Loucy (cell line): Measurements from ENCODE around the gene PITPNC1.

Experiments
- H2AFZ ChIP-seq: fragments of 200-600 bp; sonication (generic); 2 replicates; pipeline ENCODE4 v1.6.0; 2016; ENCODE audit warnings: antibody characterized with exemption, mild to moderate bottlenecking, low read length, moderate library complexity
- H3F3A ChIP-seq: fragments of 200-600 bp; 2 replicates; pipeline ENCODE4 v1.6.0; 2016; ENCODE audit warnings: antibody characterized with exemption, low read depth, mild to moderate bottlenecking
- H3K27me3 ChIP-seq: fragments of 200-600 bp; sonication (generic); 2 replicates; pipeline ENCODE4 v1.6.1; 2014; ENCODE audit warnings: low read length, mild to moderate bottlenecking; ENCODE audit not compliant: insufficient read depth, poor library complexity, severe bottlenecking
- H3K36me3 ChIP-seq: fragments of 200-600 bp; sonication (generic); 2 replicates; pipeline ENCODE4 v1.6.1; 2016; ENCODE audit warnings: low read length; ENCODE audit not compliant: insufficient read depth
- H3K4me1 ChIP-seq: fragments of 200-600 bp; sonication (generic); 2 replicates; pipeline ENCODE4 v1.5.1; 2014; ENCODE audit warnings: low read length, mild to moderate bottlenecking; ENCODE audit not compliant: insufficient read depth, poor library complexity, severe bottlenecking
- H3K4me2 ChIP-seq: fragments of 200-600 bp; sonication (generic); 2 replicates; pipeline ENCODE4 v1.6.0; 2014; ENCODE audit warnings: antibody characterized with exemption, low read length, low read depth, mild to moderate bottlenecking; ENCODE audit not compliant: poor library complexity, severe bottlenecking
- H3K4me3 ChIP-seq: fragments of 200-600 bp; sonication (generic); 2 replicates; pipeline ENCODE4 v1.5.1; 2014; ENCODE audit warnings: low read length, mild to moderate bottlenecking, mixed read lengths; ENCODE audit not compliant: poor library complexity, severe bottlenecking
- H3K79me2 ChIP-seq: fragments of 200-600 bp; sonication (generic); 2 replicates; pipeline ENCODE4 v1.6.1; 2014; ENCODE audit warnings: low read length; ENCODE audit not compliant: insufficient read depth
- H3K9ac ChIP-seq: fragments of 200-600 bp; sonication (generic); 2 replicates; pipeline ENCODE4 v1.6.0; 2014; ENCODE audit warnings: mild to moderate bottlenecking, low read depth, low read length, moderate library complexity; ENCODE audit not compliant: poor library complexity, severe bottlenecking
- H3K9me2 ChIP-seq: fragments of 200-600 bp; sonication (generic); replicated peaks from 2 replicates; pipeline ENCODE4 v1.6.1; 2016; ENCODE audit warnings: low read depth, low read length, mixed read lengths
- H3K9me3 ChIP-seq: fragments of 200-600 bp; sonication (generic); 2 replicates; pipeline ENCODE4 v1.6.1; 2014; ENCODE audit warnings: mild to moderate bottlenecking, antibody characterized with exemption, low read length, low read depth; ENCODE audit not compliant: insufficient read depth
- H4K20me1 ChIP-seq: fragments of 200-600 bp; sonication (generic); 2 replicates; pipeline ENCODE4 v1.6.0; 2014; ENCODE audit warnings: antibody characterized with exemption, low read length, mild to moderate bottlenecking; ENCODE audit not compliant: insufficient read depth, poor library complexity, severe bottlenecking
- EZH2phosphoT487 ChIP-seq: fragments of 200-600 bp; IDR thresholded peaks from 2 replicates; pipeline ENCODE4 v1.6.1; 2018; ENCODE audit warnings: antibody characterized with exemption, mild to moderate bottlenecking, moderate library complexity, borderline replicate concordance
- TF ChIP-seq, protein P1 (sequence below): fragments of 200-600 bp; sonication (generic); conservative IDR thresholded peaks from 2 replicates; pipeline ENCODE4 v1.5.1; 2014; ENCODE audit warnings: mild to moderate bottlenecking, antibody characterized with exemption, low read length

Gene PITPNC1

GRCh38 chr17:67575325-67575724 is 198.2 kb downstream of the PITPNC1 start:
- Histone ChIP-seq H3F3A (no peaks in the 10 kb centered on the region), H3K9me2 (no peaks in the 10 kb centered on the region), H3K4me3 (no peak overlapping the region), H3K9ac (no peak overlapping the region), H3K4me1 (no peaks in the 10 kb centered on the region), H2AFZ (no peak overlapping the region), H3K9me3 (no peaks in the 10 kb centered on the region), H3K27me3 (no peaks in the 10 kb centered on the region), H3K36me3 (no peaks in the 10 kb centered on the region), H3K79me2 (no peaks in the 10 kb centered on the region), H3K4me2 (no peak overlapping the region), H4K20me1 (no peaks in the 10 kb centered on the region)
- TF ChIP-seq, protein P1, sequence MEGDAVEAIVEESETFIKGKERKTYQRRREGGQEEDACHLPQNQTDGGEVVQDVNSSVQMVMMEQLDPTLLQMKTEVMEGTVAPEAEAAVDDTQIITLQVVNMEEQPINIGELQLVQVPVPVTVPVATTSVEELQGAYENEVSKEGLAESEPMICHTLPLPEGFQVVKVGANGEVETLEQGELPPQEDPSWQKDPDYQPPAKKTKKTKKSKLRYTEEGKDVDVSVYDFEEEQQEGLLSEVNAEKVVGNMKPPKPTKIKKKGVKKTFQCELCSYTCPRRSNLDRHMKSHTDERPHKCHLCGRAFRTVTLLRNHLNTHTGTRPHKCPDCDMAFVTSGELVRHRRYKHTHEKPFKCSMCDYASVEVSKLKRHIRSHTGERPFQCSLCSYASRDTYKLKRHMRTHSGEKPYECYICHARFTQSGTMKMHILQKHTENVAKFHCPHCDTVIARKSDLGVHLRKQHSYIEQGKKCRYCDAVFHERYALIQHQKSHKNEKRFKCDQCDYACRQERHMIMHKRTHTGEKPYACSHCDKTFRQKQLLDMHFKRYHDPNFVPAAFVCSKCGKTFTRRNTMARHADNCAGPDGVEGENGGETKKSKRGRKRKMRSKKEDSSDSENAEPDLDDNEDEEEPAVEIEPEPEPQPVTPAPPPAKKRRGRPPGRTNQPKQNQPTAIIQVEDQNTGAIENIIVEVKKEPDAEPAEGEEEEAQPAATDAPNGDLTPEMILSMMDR = no peak
- TF ChIP-seq EZH2phosphoT487 = no peak

- H3K4me1 ChIP-seq = no peaks in the 10 kb centered on the region
- no peaks in the 10 kb centered on the region for H3K27me3 ChIP-seq
- H3K4me3 ChIP-seq = no peak overlapping the region
- no peaks in the 10 kb centered on the region for H3F3A ChIP-seq
- H3K9ac ChIP-seq = no peak overlapping the region
- H3K4me2 ChIP-seq = no peak overlapping the region
- no peaks in the 10 kb centered on the region for H3K9me3 ChIP-seq
- H3K36me3 ChIP-seq = no peaks in the 10 kb centered on the region
- TF ChIP-seq, protein P1 = no peak
- TF ChIP-seq EZH2phosphoT487 = no peak
- no peaks in the 10 kb centered on the region for H3K9me2 ChIP-seq
- H2AFZ ChIP-seq = no peak overlapping the region
- H3K79me2 ChIP-seq = no peaks in the 10 kb centered on the region
- no peaks in the 10 kb centered on the region for H4K20me1 ChIP-seq
Observed at GRCh38 chr17:67576471-67577115, 199.5 kb downstream of the PITPNC1 start.

DNA sequence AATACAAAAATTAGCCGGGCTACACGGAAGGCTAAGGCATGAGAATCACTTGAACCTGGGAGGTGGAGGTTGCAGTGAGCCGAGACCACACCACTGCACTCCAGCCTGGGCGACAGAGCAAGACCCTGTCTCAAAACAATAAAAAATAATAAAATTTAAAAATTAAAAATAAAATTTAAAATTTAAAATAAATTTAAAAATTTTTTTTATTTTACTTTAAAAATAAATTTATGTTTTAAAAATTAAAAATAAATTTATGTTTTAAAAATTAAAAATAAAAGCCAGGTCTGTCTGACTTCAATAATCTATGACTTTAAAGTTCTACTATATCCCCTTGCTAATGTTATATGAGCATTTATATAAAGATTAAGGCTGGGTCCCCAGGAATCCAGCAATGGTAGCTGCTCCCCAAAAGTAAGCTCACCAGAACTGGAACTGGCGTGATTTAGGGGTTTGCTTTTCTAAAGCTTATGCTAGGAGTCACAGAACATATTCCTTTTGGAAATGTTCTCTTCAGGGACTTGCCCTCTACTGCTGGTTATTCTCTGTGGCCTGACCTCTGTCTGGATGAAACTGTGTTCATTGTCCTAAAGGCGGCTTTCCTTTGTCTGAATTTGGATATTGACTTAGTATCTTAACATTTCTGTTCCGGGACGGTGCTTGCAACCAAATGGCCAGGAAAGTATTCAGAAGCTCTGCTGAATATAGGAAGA is 200.5 kb downstream of the PITPNC1 start:
- no peak overlapping the region for H3K4me3 ChIP-seq
- no peaks in the 10 kb centered on the region for H3K36me3 ChIP-seq
- H3K9me2 ChIP-seq = no peaks in the 10 kb centered on the region
- no peaks in the 10 kb centered on the region for H3K27me3 ChIP-seq
- no peak overlapping the region for H2AFZ ChIP-seq
- H3K79me2 ChIP-seq = no peaks in the 10 kb centered on the region
- H3K9me3 ChIP-seq = no peaks in the 10 kb centered on the region
- no peak for TF ChIP-seq EZH2phosphoT487
- TF ChIP-seq, protein P1 = no peak
- no peak overlapping the region for H3K9ac ChIP-seq
- no peak overlapping the region for H3K4me2 ChIP-seq
- H3F3A ChIP-seq = no peaks in the 10 kb centered on the region
- no peaks in the 10 kb centered on the region for H4K20me1 ChIP-seq
- H3K4me1 ChIP-seq = no peaks in the 10 kb centered on the region
